Cardiac muscle cell (in vitro differentiated cells and primary cell): ENCODE results near the gene SIRPA. TPM values are rescaled to one million over a fixed set of nuclear protein-coding genes. Genes with fewer than 3 reads are reported as not detected.

Experiments
- DNase-seq, 2 donors: peaks; one replicate each; pipeline versions ENCODE4 v3.0.0 to v3.0.0-alpha.2; 2010 to 2017; ENCODE audit warnings: low read depth in 1 of 2, low spot score in 1 of 2
- H3K27ac ChIP-seq: fragments of 200-600 bp; sonication (generic); 2 replicates; pipeline ENCODE4 v1.5.1; 2016
- H3K27me3 ChIP-seq: fragments of 200-600 bp; sonication (generic); 2 replicates; pipeline ENCODE4 v1.6.0; 2016; ENCODE audit warnings: control low read depth
- H3K36me3 ChIP-seq: fragments of 200-600 bp; sonication (generic); 2 replicates; pipeline ENCODE4 v1.5.1; 2016; ENCODE audit warnings: control low read depth
- H3K4me1 ChIP-seq: fragments of 200-600 bp; sonication (generic); 2 replicates; pipeline ENCODE4 v1.8.1; 2017; ENCODE audit warnings: low read depth, mild to moderate bottlenecking, mixed run types
- H3K4me3 ChIP-seq: fragments of 200-600 bp; sonication (generic); 2 replicates; pipeline ENCODE4 v1.5.1; 2016; ENCODE audit warnings: mild to moderate bottlenecking
- H3K9me3 ChIP-seq: fragments of 200-600 bp; sonication (generic); 2 replicates; pipeline ENCODE4 v1.5.1; 2017; ENCODE audit warnings: low read depth, mild to moderate bottlenecking, control low read depth
- polyA plus RNA-seq: library from polyadenylated mRNA; unstranded; fragments of >200 nt; fragmentation: Nextera tagmentation; extraction: Ambion mirVana; gene quantifications from 2 replicates; pipeline ENCODE4 v1.2.1, GENCODE V29; 2016
- total RNA-seq: library from RNA; depleted of rRNA; stranded (reverse); fragments of >200 nt; gene quantifications from 2 replicates; pipeline ENCODE4 v1.2.3, GENCODE V29; 2016
- TF ChIP-seq, protein P1 (sequence below): IDR thresholded peaks from 2 replicates; pipeline ENCODE4 v1.5.1; 2012; ENCODE audit warnings: low read depth, mild to moderate bottlenecking, low read length

The SIRPA gene
- total and polyA plus RNA-seq, 2 experiments from 2014 or later: 42.9 to 43.0 TPM

GRCh38 chr20:1933465-1933870 is 38.3 kb downstream of the SIRPA start:
- Histone ChIP-seq H3K36me3 (peaks cover under 1% of the 10 kb centered on the region), H3K27me3 (no peaks in the 10 kb centered on the region), H3K4me3 (no peak overlapping the region), H3K4me1 (peaks cover 68% of the 10 kb centered on the region), H3K9me3 (no peaks in the 10 kb centered on the region), H3K27ac (peak overlapping the region; percentile 99)
- DNase-seq: peak; percentile 81 to 88
- TF ChIP-seq, protein P1, sequence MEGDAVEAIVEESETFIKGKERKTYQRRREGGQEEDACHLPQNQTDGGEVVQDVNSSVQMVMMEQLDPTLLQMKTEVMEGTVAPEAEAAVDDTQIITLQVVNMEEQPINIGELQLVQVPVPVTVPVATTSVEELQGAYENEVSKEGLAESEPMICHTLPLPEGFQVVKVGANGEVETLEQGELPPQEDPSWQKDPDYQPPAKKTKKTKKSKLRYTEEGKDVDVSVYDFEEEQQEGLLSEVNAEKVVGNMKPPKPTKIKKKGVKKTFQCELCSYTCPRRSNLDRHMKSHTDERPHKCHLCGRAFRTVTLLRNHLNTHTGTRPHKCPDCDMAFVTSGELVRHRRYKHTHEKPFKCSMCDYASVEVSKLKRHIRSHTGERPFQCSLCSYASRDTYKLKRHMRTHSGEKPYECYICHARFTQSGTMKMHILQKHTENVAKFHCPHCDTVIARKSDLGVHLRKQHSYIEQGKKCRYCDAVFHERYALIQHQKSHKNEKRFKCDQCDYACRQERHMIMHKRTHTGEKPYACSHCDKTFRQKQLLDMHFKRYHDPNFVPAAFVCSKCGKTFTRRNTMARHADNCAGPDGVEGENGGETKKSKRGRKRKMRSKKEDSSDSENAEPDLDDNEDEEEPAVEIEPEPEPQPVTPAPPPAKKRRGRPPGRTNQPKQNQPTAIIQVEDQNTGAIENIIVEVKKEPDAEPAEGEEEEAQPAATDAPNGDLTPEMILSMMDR: no peak

- DNase-seq: peak in 1 of 2 donors; percentile 96
- Histone ChIP-seq H3K27me3 (no peaks in the 10 kb centered on the region), H3K36me3 (peaks cover 4% of the 10 kb centered on the region), H3K27ac (peak overlapping the region; percentile 99), H3K9me3 (no peaks in the 10 kb centered on the region), H3K4me1 (peaks cover 65% of the 10 kb centered on the region), H3K4me3 (no peak overlapping the region)
- TF ChIP-seq, protein P1: no peak
Measured at GRCh38 chr20:1934156-1934555, 38.9 kb downstream of the SIRPA start.

DNA sequence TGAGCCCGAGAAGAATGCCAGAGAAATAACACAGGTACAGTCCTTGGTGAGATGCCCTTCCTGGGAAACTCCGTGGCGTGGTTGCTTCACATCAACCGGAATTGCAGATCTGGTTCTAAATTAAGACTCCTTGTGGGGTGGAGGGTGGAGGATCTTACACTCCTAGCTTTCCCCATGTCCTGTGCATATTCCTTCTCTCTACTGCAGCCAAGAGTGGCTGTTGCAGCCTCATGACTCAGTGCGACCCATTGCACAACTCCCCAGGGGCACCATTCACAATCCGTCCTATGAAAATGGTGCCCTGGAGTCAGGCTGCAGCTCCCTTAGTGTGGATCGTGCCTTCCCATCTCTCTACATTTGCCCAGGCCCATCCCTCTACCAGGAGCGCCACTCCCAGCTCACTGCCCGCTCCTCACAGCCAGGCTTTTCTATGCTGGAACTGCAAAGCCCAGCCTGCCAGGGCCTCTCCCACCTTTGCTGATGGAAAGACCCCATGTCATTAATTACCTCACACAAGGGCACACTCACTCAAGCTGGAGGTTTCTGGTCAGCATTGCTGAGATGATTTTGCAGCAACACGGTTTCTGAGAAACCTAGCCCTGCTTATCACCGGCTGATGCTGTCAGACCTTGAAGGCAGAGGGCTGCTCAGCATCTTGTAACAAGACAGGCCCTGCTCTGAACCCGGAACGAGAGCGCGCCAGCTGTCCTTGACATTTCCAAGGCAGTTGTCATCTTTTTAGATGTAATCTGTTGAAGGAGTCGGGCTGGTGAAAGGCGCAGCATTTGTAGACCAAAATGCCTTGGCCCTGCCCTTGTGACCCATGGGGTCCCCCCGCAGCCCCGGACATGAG is 39.7 kb downstream of the SIRPA start:
- H3K4me3 ChIP-seq: no peak overlapping the region
- no peaks in the 10 kb centered on the region for H3K27me3 ChIP-seq
- peak; percentile 88 to 97 for DNase-seq
- peaks cover 61% of the 10 kb centered on the region for H3K4me1 ChIP-seq
- TF ChIP-seq, protein P1: no peak
- no peaks in the 10 kb centered on the region for H3K9me3 ChIP-seq
- peak overlapping the region; percentile 99 for H3K27ac ChIP-seq
- H3K36me3 ChIP-seq: peaks cover 4% of the 10 kb centered on the region

DNA sequence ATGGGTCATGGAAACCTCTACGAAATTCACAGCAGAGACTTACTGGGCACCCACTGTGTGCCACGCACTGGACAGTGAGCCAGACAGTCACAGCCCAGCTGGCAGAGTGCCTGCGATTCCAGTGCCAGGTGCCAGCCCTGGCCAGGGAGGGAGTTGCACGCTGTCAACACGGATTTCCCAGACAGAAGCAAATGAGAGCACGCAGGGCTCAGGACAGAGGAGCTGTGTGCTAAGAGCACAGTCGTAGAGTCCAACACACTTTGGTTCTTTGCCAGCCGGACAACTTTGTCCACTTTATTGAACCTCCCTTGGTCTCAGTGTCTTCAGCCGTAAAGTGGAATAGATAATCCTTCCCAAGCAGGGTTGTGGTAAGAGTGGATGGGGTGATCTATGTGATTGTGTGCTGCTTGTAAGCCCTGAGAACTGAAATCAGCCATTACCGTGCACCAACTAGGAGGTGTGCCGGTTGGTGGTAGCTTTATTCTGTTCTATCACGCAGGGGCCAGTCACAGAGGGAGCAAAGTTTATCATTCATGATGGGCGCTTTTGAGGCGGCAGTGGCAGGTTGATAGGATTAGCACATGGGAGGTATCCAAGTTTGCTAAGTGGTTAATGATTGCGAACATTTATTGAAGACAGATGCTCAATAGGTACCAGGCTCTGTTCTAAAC is 40.6 kb downstream of the SIRPA start:
- H3K36me3 ChIP-seq: peaks cover 4% of the 10 kb centered on the region
- peaks cover 69% of the 10 kb centered on the region for H3K4me1 ChIP-seq
- H3K27me3 ChIP-seq: no peaks in the 10 kb centered on the region
- no peak overlapping the region for H3K4me3 ChIP-seq
- peak overlapping the region; percentile 99 for H3K27ac ChIP-seq
- TF ChIP-seq, protein P1: no peak
- peak; percentile 46 to 56 for DNase-seq
- H3K9me3 ChIP-seq: no peaks in the 10 kb centered on the region

DNA sequence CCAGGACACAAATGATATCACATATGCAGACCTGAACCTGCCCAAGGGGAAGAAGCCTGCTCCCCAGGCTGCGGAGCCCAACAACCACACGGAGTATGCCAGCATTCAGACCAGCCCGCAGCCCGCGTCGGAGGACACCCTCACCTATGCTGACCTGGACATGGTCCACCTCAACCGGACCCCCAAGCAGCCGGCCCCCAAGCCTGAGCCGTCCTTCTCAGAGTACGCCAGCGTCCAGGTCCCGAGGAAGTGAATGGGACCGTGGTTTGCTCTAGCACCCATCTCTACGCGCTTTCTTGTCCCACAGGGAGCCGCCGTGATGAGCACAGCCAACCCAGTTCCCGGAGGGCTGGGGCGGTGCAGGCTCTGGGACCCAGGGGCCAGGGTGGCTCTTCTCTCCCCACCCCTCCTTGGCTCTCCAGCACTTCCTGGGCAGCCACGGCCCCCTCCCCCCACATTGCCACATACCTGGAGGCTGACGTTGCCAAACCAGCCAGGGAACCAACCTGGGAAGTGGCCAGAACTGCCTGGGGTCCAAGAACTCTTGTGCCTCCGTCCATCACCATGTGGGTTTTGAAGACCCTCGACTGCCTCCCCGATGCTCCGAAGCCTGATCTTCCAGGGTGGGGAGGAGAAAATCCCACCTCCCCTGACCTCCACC is 42.2 kb downstream of the SIRPA start:
- H3K27ac ChIP-seq: peak overlapping the region; percentile 99
- H3K27me3 ChIP-seq: no peaks in the 10 kb centered on the region
- H3K36me3 ChIP-seq: peaks cover 4% of the 10 kb centered on the region
- DNase-seq: no peak
- H3K9me3 ChIP-seq: no peaks in the 10 kb centered on the region
- H3K4me3 ChIP-seq: no peak overlapping the region
- TF ChIP-seq, protein P1: no peak
- H3K4me1 ChIP-seq: peaks cover 68% of the 10 kb centered on the region
